Activated T-helper 1 cell treated with anti-CD3 and anti-CD28 coated beads, Interleukin-12 subunit alpha, Interleukin-12 subunit beta, Interleukin-2, Interleukin-4 antibody, amounts not matched to agents 30 ng/mL and 10 ng/mL and 1 ng/mL, durations not matched to agents 14 hours and 24 hours and 36 hours (primary cell): ENCODE data around the gene NPHP4. TPM values are rescaled to one million over a fixed set of nuclear protein-coding genes. Genes with fewer than 3 reads are reported as not detected.

Source experiments
- DNase-seq: peaks from one replicate; pipeline ENCODE4 v3.0.0; 2021; ENCODE audit warnings: low spot score
- H3K27ac Mint-ChIP-seq: one replicate; pipeline ENCODE4 v1.8.0; 2021; ENCODE audit warnings: mild to moderate bottlenecking, mixed read lengths
- H3K27me3 Mint-ChIP-seq: one replicate; pipeline ENCODE4 v1.8.0; 2022; ENCODE audit warnings: mild to moderate bottlenecking, moderate library complexity, mixed read lengths; ENCODE audit not compliant: insufficient read depth
- H3K36me3 Mint-ChIP-seq: one replicate; pipeline ENCODE4 v1.8.0; 2021; ENCODE audit warnings: low read depth, mixed read lengths
- H3K4me1 Mint-ChIP-seq: one replicate; pipeline ENCODE4 v1.8.0; 2021; ENCODE audit warnings: low read depth, mixed read lengths
- H3K4me3 Mint-ChIP-seq: one replicate; pipeline ENCODE4 v1.8.0; 2021; ENCODE audit warnings: mild to moderate bottlenecking, moderate library complexity, mixed read lengths
- H3K9me3 Mint-ChIP-seq: one replicate; pipeline ENCODE4 v1.8.0; 2021; ENCODE audit warnings: mixed read lengths
- intact Hi-C: fragments of 100-400 bp; cut with micrococcal nuclease; formaldehyde crosslinking; loops from one replicate; pipeline ENCODE4 v1.15.1; 2024
- total RNA-seq: library from RNA; stranded (reverse); gene quantifications from 2 replicates; pipeline ENCODE4 v1.2.3, GENCODE V29; 2022

The NPHP4 gene
- total RNA-seq, 1 donor from 2014 or later = 18.3 TPM

DNA sequence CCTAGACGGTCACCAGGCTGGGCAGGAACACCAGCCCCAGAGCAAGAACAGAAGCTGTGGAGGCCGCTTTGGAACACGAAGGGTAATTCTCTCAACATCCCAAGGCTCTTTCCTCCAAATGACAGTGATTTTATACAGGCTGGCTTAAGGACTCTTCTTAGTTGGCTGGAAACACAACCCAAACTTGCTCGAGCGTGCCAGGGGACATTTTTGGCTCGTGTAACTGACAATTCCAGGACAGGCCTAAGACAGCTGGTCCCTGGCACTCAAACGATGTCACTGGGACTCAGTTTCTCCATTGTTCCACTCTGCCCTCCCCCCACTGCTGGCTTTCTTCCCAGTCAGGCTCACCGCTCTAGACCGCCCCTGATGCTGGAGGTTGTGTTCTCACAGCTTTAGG, 164.7 kb downstream of the NPHP4 start:
- no peaks in the 10 kb centered on the region for H3K9me3 Mint-ChIP-seq
- no peaks in the 10 kb centered on the region for H3K4me1 Mint-ChIP-seq
- DNase-seq = no peak
- H3K27ac Mint-ChIP-seq = no peak overlapping the region
- H3K27me3 Mint-ChIP-seq = no peaks in the 10 kb centered on the region
- H3K4me3 Mint-ChIP-seq = no peak overlapping the region
- no peaks in the 10 kb centered on the region for H3K36me3 Mint-ChIP-seq
- intact Hi-C loops = no loop called here

DNA sequence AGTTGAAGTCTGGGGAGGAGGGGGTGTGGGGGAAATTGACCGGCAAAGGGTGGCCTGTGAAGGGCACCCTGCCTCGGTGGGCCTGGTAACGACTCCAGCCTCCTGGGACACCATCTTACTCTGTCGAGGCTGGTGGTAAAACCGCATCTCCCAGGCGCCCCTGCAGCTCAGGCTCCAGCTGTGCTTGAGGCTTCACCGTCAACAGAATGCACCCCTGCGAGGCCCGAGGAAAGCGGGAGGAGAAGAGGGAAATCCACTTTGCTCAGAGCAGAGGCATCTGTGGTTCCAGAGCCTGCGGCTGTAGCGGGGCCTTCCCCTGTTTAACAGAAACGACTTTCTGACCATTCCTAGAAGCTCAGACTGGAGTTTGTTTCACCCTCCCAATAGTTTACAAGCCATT, 165.6 kb downstream of the NPHP4 start:
- H3K4me3 Mint-ChIP-seq = no peak overlapping the region
- no peaks in the 10 kb centered on the region for H3K27me3 Mint-ChIP-seq
- H3K9me3 Mint-ChIP-seq = no peaks in the 10 kb centered on the region
- H3K36me3 Mint-ChIP-seq = no peaks in the 10 kb centered on the region
- no peak overlapping the region for H3K27ac Mint-ChIP-seq
- H3K4me1 Mint-ChIP-seq = no peaks in the 10 kb centered on the region
- intact Hi-C loops = no loop called here
- no peak for DNase-seq

DNA sequence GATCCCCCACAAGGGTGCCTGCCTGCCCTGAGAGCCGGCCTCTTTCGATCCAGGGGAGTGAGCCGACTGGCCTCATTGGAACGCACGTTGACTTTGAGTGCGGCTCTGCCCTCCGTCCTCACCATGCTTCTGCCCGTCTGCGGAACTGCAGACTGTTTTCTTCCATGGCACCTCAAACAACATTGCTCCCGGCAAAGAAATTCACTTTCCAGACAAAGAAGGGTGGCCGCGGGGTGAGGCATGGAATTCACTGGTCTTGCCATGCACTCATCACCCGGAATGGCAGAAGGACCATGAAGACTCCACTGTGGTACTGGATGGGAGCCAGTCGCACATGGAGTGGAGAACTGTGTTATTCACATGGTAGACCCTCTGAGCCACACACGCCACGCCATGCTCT, 169.5 kb downstream of the NPHP4 start:
- no peaks in the 10 kb centered on the region for H3K4me1 Mint-ChIP-seq
- H3K4me3 Mint-ChIP-seq = no peak overlapping the region
- intact Hi-C loops = no loop called here
- H3K9me3 Mint-ChIP-seq = no peaks in the 10 kb centered on the region
- no peak for DNase-seq
- H3K36me3 Mint-ChIP-seq = no peaks in the 10 kb centered on the region
- no peaks in the 10 kb centered on the region for H3K27me3 Mint-ChIP-seq
- H3K27ac Mint-ChIP-seq = no peak overlapping the region

DNA sequence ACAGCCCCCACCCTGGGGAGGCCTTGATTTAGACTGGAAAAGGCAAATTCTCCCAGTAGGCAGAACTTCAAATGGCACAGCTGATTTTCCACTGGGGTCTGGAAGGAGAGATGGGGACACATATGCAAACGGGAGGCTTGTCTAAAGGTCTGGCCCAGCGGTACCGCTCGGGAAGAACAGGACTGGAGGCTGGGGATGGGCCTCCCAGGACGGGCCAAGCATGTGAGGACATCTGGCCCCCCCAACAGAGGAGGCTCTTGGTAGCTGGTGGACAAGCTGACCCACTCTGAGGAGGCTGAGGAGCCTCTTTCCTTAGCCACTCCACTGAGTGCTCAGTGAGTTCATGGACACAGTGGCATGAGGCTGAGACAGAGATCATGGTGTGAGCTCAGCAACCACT, 170.0 kb downstream of the NPHP4 start:
- Mint-ChIP-seq H3K36me3 (no peaks in the 10 kb centered on the region), H3K4me3 (no peak overlapping the region), H3K4me1 (no peaks in the 10 kb centered on the region), H3K27ac (no peak overlapping the region), H3K9me3 (no peaks in the 10 kb centered on the region), H3K27me3 (no peaks in the 10 kb centered on the region)
- intact Hi-C loops = no loop called here
- DNase-seq = no peak

DNA sequence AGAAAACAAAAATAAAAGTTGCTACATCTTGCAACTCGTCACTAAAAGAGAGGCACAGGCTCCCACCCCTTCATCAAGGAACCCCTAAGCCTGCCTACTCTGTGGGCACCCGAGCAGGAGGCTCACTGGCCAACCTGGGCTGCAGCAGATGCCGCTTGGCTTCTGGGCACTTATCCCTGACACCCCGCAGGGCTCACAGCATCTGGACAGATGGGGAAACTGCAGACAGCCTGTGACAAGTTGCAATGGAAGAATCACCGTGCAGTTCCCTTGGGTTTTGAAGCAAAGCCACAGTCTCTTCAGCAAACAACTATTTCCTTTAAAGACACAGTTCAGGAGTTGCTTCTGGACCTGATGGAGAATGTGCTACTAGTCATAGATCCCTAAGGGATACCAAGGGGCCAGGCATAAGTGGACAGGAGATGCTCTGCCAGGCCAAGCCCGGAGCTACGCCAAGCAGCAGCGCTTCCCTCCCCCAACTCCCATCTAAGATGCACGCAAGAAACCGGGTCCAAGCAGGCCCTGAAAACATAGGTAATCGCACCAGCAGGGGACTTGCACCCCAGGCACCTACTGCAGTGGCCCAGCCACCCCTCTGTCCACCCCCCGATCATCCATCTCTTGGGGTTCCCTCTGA, 170.6 kb downstream of the NPHP4 start:
- no peak for DNase-seq
- no peaks in the 10 kb centered on the region for H3K36me3 Mint-ChIP-seq
- no peak overlapping the region for H3K27ac Mint-ChIP-seq
- no peaks in the 10 kb centered on the region for H3K9me3 Mint-ChIP-seq
- H3K4me1 Mint-ChIP-seq = no peaks in the 10 kb centered on the region
- no peak overlapping the region for H3K4me3 Mint-ChIP-seq
- no peaks in the 10 kb centered on the region for H3K27me3 Mint-ChIP-seq
- intact Hi-C loops = no loop called here

DNA sequence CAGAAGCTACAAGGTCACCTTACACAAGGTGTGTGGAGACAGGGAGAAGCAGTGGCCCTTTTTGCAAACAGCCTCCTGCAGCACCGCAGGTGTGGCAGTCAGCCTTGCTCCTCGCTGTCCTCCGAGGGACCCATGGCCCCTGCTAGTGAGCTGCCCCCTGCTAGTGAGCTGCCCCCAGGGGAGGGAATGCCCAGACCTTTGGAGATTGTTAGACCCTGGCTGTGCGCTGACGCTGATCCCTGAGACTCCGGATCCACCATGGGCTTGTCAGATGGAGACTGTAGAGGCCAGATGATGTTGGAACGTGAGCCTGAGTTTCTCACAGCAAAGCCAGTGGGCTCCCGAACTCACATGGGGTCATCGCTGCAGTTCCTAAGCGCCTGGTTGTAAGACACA, 172.2 kb downstream of the NPHP4 start:
- intact Hi-C loops = no loop called here

DNA sequence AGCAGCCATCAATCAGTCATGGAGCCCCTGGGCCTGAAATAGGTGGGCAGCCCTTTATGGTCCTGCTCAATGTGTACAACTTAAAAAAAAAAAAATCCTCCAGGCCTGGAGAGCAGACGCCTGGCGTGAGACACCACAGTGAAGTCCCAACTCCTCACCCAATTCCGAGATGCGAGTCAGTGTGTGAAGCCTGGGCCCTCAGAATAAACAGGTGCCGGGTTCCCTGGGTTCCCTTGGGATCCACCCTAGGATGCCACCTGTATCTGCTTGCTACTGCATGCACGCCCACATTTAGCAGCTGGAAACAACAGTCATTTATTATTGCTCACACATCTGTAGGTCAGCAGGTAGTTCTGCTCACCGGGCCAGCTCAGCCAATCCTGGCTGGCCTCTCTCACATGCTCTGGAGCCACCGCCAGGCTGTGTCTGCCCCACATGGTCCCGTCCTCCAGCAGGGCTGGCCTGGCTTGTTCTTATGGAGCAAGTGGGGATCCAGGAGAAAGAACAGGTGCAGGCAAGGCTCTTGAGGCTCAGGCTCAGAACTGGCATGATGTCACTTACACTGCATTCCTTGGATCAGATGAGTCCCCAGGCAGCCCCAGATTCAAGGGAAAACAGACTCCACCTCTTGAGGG, 172.7 kb downstream of the NPHP4 start:
- DNase-seq = no peak
- Mint-ChIP-seq H3K36me3 (no peaks in the 10 kb centered on the region), H3K9me3 (no peaks in the 10 kb centered on the region), H3K27ac (no peak overlapping the region), H3K4me1 (no peaks in the 10 kb centered on the region), H3K27me3 (no peaks in the 10 kb centered on the region), H3K4me3 (no peak overlapping the region)
- intact Hi-C loops = no loop called here

More for the DNA sequence above, 172.2 kb downstream of the NPHP4 start:
- DNase-seq = no peak
- Mint-ChIP-seq H3K4me3 (no peak overlapping the region), H3K9me3 (no peaks in the 10 kb centered on the region), H3K36me3 (no peaks in the 10 kb centered on the region), H3K4me1 (no peaks in the 10 kb centered on the region), H3K27me3 (no peaks in the 10 kb centered on the region), H3K27ac (no peak overlapping the region)

DNA sequence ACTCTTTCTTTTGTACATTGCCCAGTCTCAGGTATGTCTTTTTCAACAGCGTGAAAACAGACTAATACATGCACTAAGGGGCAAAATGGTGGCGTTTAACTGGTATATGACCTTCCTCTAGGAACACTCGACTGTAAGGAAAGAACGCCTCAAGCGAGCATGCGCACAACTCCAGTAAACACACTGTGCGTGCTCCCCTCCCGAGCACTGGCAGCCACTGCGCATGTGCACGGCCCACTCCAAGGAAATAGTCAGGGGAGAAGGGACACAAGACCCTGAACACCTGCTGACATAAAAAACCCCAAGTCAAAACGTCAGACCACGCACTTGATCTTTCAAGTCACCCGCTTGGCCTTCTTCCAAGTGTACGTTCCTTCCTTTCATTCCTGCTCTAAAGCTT, 173.5 kb downstream of the NPHP4 start:
- intact Hi-C loops = no loop called here
- Mint-ChIP-seq H3K4me1 (no peaks in the 10 kb centered on the region), H3K36me3 (no peaks in the 10 kb centered on the region), H3K27me3 (no peaks in the 10 kb centered on the region), H3K4me3 (no peak overlapping the region), H3K27ac (no peak overlapping the region), H3K9me3 (no peaks in the 10 kb centered on the region)
- DNase-seq = no peak

DNA sequence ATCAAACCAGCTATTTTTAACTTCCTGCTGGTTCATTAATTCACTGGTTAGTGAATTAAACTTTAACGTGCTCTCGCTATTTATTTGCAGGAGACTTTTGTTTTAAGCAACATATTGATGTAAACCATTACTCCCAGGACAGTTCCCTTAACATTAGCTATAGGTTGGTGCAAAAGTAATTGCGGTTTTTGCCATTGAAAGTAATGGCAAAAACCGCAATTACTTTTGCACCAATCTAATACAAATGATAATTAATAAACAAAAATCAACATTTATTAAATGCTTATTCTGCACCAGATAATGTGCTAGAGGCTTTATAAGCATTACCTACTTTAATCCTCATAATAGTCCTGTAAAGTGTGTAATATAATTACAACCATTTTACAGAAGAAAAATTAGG, 176.5 kb downstream of the NPHP4 start:
- no peaks in the 10 kb centered on the region for H3K4me1 Mint-ChIP-seq
- H3K4me3 Mint-ChIP-seq = no peak overlapping the region
- no peaks in the 10 kb centered on the region for H3K36me3 Mint-ChIP-seq
- intact Hi-C loops = no loop called here
- no peak overlapping the region for H3K27ac Mint-ChIP-seq
- no peak for DNase-seq
- no peaks in the 10 kb centered on the region for H3K9me3 Mint-ChIP-seq
- no peaks in the 10 kb centered on the region for H3K27me3 Mint-ChIP-seq

DNA sequence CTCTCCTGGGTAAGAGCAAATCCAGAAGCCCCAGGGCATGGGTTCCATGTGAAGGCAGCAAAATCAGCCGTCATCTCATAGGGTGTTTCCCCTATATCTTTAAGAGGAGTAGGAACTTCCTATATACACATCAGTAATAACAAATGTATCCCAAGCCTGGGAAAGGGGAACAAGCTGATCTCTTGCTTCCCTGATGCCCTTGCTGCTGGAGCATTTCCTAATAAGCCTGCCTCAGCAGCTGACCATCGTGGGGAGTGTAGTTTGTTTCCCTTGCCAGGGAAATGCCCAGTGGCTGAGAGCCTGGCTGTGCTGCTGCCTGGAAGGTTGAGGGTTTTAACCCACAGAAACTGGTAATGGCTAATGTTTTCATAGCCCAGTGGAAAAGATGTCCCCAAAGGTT, 177.0 kb downstream of the NPHP4 start:
- H3K9me3 Mint-ChIP-seq = no peaks in the 10 kb centered on the region
- H3K4me1 Mint-ChIP-seq = no peaks in the 10 kb centered on the region
- intact Hi-C loops = no loop called here

DNA sequence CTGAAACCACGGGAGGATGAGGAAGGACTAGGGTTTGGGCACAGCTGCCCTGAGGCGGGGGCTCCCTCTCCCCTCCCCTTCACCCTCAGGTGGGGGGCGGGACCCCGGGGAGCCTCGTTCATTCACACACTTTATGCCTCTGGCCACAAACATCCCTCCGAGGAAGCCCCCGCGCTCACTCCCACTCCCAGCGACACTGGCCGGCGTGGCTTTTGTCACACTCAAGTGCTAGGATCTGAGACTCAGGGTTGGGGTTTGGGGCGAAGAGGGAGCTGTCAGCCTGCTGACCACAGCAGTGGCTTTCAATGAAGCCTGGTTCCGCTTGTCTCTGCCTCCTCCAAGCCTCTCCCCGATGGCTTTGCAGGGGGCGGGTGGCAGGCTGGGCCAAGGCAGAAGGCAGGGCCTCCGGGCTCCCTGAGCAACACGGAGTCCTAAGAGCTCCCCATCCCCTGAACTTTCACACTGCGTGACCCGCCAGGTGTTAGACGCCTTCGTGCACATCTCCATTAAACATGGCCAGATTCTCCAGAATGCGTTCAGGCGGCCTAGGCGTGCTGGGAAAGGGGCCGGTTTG, 178.1 kb downstream of the NPHP4 start:
- Mint-ChIP-seq H3K9me3 (no peaks in the 10 kb centered on the region), H3K4me3 (no peak overlapping the region), H3K36me3 (no peaks in the 10 kb centered on the region), H3K4me1 (no peaks in the 10 kb centered on the region), H3K27me3 (no peaks in the 10 kb centered on the region), H3K27ac (no peak overlapping the region)
- DNase-seq = no peak
- intact Hi-C loops = no loop called here

More for the DNA sequence above, 177.0 kb downstream of the NPHP4 start:
- no peak for DNase-seq
- Mint-ChIP-seq H3K27me3 (no peaks in the 10 kb centered on the region), H3K36me3 (no peaks in the 10 kb centered on the region), H3K27ac (no peak overlapping the region), H3K4me3 (no peak overlapping the region)

DNA sequence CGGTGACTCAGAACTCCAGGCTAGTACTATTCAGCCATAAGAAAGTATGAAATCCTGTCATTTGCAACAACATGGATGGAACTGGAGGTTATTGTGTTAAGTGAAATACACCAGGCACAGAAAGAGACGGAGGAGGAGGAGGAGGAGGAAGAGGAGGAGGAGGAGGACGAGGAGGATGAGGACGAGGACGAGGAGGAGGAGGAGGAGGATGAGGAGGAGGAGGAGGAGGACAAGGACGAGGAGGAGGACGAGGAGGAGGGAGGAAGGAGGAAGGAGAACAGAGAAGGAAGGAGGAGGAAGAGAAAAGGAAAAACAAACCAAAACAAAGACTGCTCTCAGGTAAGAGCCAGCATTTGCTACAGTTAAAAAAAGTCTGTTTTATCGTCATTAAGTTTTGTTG, 178.7 kb downstream of the NPHP4 start:
- H3K36me3 Mint-ChIP-seq = no peaks in the 10 kb centered on the region
- no peak overlapping the region for H3K4me3 Mint-ChIP-seq
- H3K27me3 Mint-ChIP-seq = no peaks in the 10 kb centered on the region
- no peaks in the 10 kb centered on the region for H3K9me3 Mint-ChIP-seq
- intact Hi-C loops = no loop called here
- no peaks in the 10 kb centered on the region for H3K4me1 Mint-ChIP-seq
- no peak for DNase-seq
- H3K27ac Mint-ChIP-seq = no peak overlapping the region
